Peyer's patch (tissue), 4 donors: ENCODE data around the gene CAPG.

ENCODE experiments used
- POLR2A ChIP-seq, 2 donors: fragments of 450-650 bp; IDR thresholded peaks; one replicate each; pipeline ENCODE4 v1.5.1; 2017; ENCODE audit warnings: antibody characterized with exemption in 2 of 2, mild to moderate bottlenecking in 2 of 2, moderate library complexity in 2 of 2
- TF ChIP-seq, protein P1 (sequence below), 6 experiments: fragments of 450-650 bp in 4 of 6; fragments of 200-600 bp in 2 of 6; sonication (generic) in 1 of 6; IDR thresholded peaks; one replicate each; pipeline ENCODE4 v1.5.1; 2017 to 2019; ENCODE audit warnings: antibody characterized with exemption in 6 of 6, mild to moderate bottlenecking in 3 of 6, moderate library complexity in 1 of 6

DNA sequence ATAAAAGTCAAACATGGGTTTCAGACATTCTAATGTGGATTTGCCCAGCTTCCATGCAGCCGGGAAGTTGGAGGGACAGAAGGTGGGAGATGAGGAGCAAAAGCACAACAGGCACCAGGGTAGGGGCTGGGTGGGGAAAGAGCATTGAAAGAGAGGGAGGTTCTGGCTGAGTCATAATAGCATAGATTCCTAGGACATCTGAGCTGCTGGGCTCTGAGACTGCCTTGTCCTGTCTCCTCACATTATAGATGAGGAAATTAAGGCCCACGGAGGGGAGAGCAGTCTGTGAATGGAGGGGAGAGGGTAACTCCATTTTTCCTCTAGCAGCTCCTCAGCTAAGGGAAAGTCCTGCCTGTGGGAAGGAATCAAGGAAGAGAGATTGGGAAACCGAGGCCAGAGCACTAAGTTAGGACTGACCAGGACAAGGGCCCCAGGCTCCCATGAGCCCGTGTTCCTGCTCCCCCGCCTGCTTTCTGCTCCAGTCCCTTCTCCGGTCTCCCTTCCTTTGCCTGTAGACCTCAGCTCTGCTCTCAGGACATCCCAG is 34.5 kb upstream of the CAPG start:
- TF ChIP-seq, protein P1, sequence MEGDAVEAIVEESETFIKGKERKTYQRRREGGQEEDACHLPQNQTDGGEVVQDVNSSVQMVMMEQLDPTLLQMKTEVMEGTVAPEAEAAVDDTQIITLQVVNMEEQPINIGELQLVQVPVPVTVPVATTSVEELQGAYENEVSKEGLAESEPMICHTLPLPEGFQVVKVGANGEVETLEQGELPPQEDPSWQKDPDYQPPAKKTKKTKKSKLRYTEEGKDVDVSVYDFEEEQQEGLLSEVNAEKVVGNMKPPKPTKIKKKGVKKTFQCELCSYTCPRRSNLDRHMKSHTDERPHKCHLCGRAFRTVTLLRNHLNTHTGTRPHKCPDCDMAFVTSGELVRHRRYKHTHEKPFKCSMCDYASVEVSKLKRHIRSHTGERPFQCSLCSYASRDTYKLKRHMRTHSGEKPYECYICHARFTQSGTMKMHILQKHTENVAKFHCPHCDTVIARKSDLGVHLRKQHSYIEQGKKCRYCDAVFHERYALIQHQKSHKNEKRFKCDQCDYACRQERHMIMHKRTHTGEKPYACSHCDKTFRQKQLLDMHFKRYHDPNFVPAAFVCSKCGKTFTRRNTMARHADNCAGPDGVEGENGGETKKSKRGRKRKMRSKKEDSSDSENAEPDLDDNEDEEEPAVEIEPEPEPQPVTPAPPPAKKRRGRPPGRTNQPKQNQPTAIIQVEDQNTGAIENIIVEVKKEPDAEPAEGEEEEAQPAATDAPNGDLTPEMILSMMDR (IDR thresholded peaks at IDR 0.05): no peak
- no peak for TF ChIP-seq POLR2A (IDR thresholded peaks at IDR 0.05)
